B cell (primary cell): ENCODE data around the gene CALR.

Experiments
- CTCF ChIP-seq: fragments of 200-600 bp; IDR thresholded peaks from one replicate; pipeline ENCODE4 v1.8.0; 2022; ENCODE audit warnings: antibody characterized with exemption, mild to moderate bottlenecking
- EZH2 ChIP-seq: IDR thresholded peaks from 2 replicates; pipeline ENCODE4 v1.6.1; 2012; ENCODE audit warnings: borderline replicate concordance, low read depth, mild to moderate bottlenecking, moderate library complexity, low read length; ENCODE audit not compliant: insufficient read depth, poor library complexity, severe bottlenecking

- TF ChIP-seq CTCF (no peak), EZH2 (no peak)
Measured at GRCh38 chr19:12948612-12949362, 10.4 kb downstream of the CALR start.
